ENCODE results near the gene KLHDC10. TPM values are rescaled to one million over a fixed set of nuclear protein-coding genes. Genes with fewer than 3 reads are reported as not detected.

The KLHDC10 gene
- total RNA-seq, 1 donor from 2014 or later, result 29.8 TPM

- Mint-ChIP-seq H3K9me3 (ENCODE audit: unreplicated experiment) (no peaks in the 10 kb centered on the region), H3K27ac (ENCODE audit: unreplicated experiment) (no peak overlapping the region), H3K27me3 (ENCODE audit: unreplicated experiment) (peaks cover 7% of the 10 kb centered on the region), H3K4me1 (ENCODE audit: low read depth, unreplicated experiment) (no peaks in the 10 kb centered on the region), H3K36me3 (ENCODE audit: unreplicated experiment) (peaks cover 11% of the 10 kb centered on the region), H3K4me3 (ENCODE audit: unreplicated experiment) (no peak overlapping the region)
- DNase-seq, result no peak
- TF ChIP-seq, protein P1, sequence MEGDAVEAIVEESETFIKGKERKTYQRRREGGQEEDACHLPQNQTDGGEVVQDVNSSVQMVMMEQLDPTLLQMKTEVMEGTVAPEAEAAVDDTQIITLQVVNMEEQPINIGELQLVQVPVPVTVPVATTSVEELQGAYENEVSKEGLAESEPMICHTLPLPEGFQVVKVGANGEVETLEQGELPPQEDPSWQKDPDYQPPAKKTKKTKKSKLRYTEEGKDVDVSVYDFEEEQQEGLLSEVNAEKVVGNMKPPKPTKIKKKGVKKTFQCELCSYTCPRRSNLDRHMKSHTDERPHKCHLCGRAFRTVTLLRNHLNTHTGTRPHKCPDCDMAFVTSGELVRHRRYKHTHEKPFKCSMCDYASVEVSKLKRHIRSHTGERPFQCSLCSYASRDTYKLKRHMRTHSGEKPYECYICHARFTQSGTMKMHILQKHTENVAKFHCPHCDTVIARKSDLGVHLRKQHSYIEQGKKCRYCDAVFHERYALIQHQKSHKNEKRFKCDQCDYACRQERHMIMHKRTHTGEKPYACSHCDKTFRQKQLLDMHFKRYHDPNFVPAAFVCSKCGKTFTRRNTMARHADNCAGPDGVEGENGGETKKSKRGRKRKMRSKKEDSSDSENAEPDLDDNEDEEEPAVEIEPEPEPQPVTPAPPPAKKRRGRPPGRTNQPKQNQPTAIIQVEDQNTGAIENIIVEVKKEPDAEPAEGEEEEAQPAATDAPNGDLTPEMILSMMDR (IDR thresholded peaks at IDR 0.05; ENCODE audit: partially characterized antibody, unreplicated experiment), result no peak
Observed at GRCh38 chr7:130162196-130162595, 91.9 kb downstream of the KLHDC10 start.

- no peaks in the 10 kb centered on the region for H3K9me3 Mint-ChIP-seq (ENCODE audit: unreplicated experiment)
- peaks cover 12% of the 10 kb centered on the region for H3K4me1 Mint-ChIP-seq (ENCODE audit: low read depth, unreplicated experiment)
- DNase-seq, result no peak
- peaks cover 2% of the 10 kb centered on the region for H3K27me3 Mint-ChIP-seq (ENCODE audit: unreplicated experiment)
- TF ChIP-seq, protein P1 (IDR thresholded peaks at IDR 0.05; ENCODE audit: partially characterized antibody, unreplicated experiment), result no peak
- H3K36me3 Mint-ChIP-seq (ENCODE audit: unreplicated experiment), result no peaks in the 10 kb centered on the region
- H3K4me3 Mint-ChIP-seq (ENCODE audit: unreplicated experiment), result no peak overlapping the region
- H3K27ac Mint-ChIP-seq (ENCODE audit: unreplicated experiment), result no peak overlapping the region
Observed at GRCh38 chr7:130174237-130174959, 104.1 kb downstream of the KLHDC10 start.

DNA sequence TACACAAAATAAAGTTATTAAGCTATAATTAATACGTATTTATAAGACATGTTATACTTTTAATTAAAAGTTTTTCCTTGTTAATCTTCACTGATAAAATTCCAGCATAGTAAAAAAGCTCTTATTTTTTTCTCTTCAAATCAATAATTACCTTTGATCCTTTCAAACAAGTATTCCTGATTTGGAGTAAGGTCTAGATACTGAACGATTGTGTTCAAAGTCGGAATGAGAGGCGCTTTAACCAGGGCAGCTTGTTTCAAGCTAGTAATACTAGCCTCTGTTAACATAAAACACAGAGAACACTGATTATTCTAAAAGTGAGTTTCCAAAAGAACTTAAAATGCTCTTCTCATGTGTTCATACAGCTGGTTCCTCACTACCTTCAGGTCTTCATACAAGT is 107.9 kb downstream of the KLHDC10 start:
- TF ChIP-seq, protein P1 (IDR thresholded peaks at IDR 0.05; ENCODE audit: partially characterized antibody, unreplicated experiment), result no peak
- no peak for DNase-seq
- Mint-ChIP-seq H3K4me1 (ENCODE audit: low read depth, unreplicated experiment) (no peaks in the 10 kb centered on the region), H3K4me3 (ENCODE audit: unreplicated experiment) (no peak overlapping the region), H3K36me3 (ENCODE audit: unreplicated experiment) (no peaks in the 10 kb centered on the region), H3K27ac (ENCODE audit: unreplicated experiment) (no peak overlapping the region), H3K27me3 (ENCODE audit: unreplicated experiment) (peaks cover 2% of the 10 kb centered on the region), H3K9me3 (ENCODE audit: unreplicated experiment) (no peaks in the 10 kb centered on the region)

- TF ChIP-seq, protein P1 (IDR thresholded peaks at IDR 0.05; ENCODE audit: partially characterized antibody, unreplicated experiment), result no peak
- DNase-seq, result no peak
- Mint-ChIP-seq H3K36me3 (ENCODE audit: unreplicated experiment) (no peaks in the 10 kb centered on the region), H3K27ac (ENCODE audit: unreplicated experiment) (no peak overlapping the region), H3K27me3 (ENCODE audit: unreplicated experiment) (peaks cover 2% of the 10 kb centered on the region), H3K4me1 (ENCODE audit: low read depth, unreplicated experiment) (no peaks in the 10 kb centered on the region), H3K4me3 (ENCODE audit: unreplicated experiment) (no peak overlapping the region), H3K9me3 (ENCODE audit: unreplicated experiment) (no peaks in the 10 kb centered on the region)
Observed at GRCh38 chr7:130179631-130180030, 109.3 kb downstream of the KLHDC10 start.

GRCh38 chr7:130180571-130181262 is 110.4 kb downstream of the KLHDC10 start:
- DNase-seq, result no peak
- Mint-ChIP-seq H3K27ac (ENCODE audit: unreplicated experiment) (no peak overlapping the region), H3K9me3 (ENCODE audit: unreplicated experiment) (no peaks in the 10 kb centered on the region), H3K36me3 (ENCODE audit: unreplicated experiment) (no peaks in the 10 kb centered on the region), H3K4me3 (ENCODE audit: unreplicated experiment) (no peak overlapping the region), H3K27me3 (ENCODE audit: unreplicated experiment) (no peaks in the 10 kb centered on the region), H3K4me1 (ENCODE audit: low read depth, unreplicated experiment) (no peaks in the 10 kb centered on the region)
- TF ChIP-seq, protein P1 (IDR thresholded peaks at IDR 0.05; ENCODE audit: partially characterized antibody, unreplicated experiment), result no peak

All from glutamatergic neuron (in vitro differentiated cells).